ENCODE data around the gene SEC63.

DNA sequence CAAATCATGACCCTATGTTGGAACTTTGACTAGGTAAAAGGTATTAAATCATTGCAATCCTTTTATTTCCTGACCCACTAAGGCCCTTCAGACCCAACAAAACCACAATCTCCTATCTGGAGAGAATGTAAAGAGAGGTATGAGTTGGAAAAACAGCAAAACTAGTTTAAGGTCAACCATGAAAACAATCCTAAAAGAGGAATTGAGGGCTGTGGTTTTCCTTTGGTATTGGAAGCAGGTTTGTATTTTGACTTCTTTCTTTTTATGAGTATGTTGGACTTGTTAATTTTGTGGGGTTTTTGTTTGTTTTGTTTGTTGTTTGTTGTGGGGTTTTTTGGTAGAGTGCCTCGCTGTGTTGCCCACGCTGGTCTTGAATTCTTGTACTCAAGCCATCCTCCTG is 4.7 kb upstream of the SEC63 start:
- TF ChIP-seq, protein P1, sequence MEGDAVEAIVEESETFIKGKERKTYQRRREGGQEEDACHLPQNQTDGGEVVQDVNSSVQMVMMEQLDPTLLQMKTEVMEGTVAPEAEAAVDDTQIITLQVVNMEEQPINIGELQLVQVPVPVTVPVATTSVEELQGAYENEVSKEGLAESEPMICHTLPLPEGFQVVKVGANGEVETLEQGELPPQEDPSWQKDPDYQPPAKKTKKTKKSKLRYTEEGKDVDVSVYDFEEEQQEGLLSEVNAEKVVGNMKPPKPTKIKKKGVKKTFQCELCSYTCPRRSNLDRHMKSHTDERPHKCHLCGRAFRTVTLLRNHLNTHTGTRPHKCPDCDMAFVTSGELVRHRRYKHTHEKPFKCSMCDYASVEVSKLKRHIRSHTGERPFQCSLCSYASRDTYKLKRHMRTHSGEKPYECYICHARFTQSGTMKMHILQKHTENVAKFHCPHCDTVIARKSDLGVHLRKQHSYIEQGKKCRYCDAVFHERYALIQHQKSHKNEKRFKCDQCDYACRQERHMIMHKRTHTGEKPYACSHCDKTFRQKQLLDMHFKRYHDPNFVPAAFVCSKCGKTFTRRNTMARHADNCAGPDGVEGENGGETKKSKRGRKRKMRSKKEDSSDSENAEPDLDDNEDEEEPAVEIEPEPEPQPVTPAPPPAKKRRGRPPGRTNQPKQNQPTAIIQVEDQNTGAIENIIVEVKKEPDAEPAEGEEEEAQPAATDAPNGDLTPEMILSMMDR (IDR thresholded peaks at IDR 0.05): no peak
- TF ChIP-seq POLR2A (IDR thresholded peaks at IDR 0.05): no peak
